B cell (primary cell): ENCODE measurements around the gene RASAL3. TPM values are rescaled to one million over a fixed set of nuclear protein-coding genes. Genes with fewer than 3 reads are reported as not detected.

ENCODE experiments used
- ATAC-seq: fragments of 200-7000 bp; cut with Tn5 transposase; one replicate; pipeline ENCODE4 v1.10.0; 2021; ENCODE audit warnings: low read depth, mild to moderate bottlenecking, moderate number of reproducible peaks, moderate library complexity
- CTCF ChIA-PET: fragments of 350-600 bp; sonication (Branson Sonifier 250); formaldehyde crosslinking; loops from one replicate; lab custom pipeline; 2021; ENCODE audit warnings: antibody characterized with exemption, inconsistent platforms; lab: Charles Lee
- POLR2A ChIA-PET: fragments of 350-600 bp; sonication (Branson Sonifier 250); formaldehyde crosslinking; loops from one replicate; lab custom pipeline; 2021; ENCODE audit warnings: antibody characterized with exemption; lab: Charles Lee
- DNase-seq: peaks from one replicate; pipeline ENCODE4 v3.0.0; 2013
- H2AFZ ChIP-seq: 2 replicates; pipeline ENCODE4 v1.6.1; 2012; ENCODE audit warnings: mild to moderate bottlenecking, low read depth, low read length; ENCODE audit not compliant: insufficient read depth, poor library complexity, severe bottlenecking
- H3K27ac ChIP-seq, 2 donors: 1 replicate in 1 of 2; 2 replicates in 1 of 2; pipeline ENCODE4 v1.5.1; 2012 to 2013; ENCODE audit warnings: low read length in 2 of 2, mild to moderate bottlenecking in 2 of 2, moderate library complexity in 1 of 2
- H3K27me3 ChIP-seq, 4 experiments: fragments of 200-600 bp in 1 of 4; sonication (generic) in 1 of 4; replicated peaks in 1 of 4; 1 replicate in 2 of 4; 2 replicates in 2 of 4; pipeline versions ENCODE4 v1.6.1 to v1.7.0; 2013 to 2016; ENCODE audit warnings: low read length in 3 of 4, mild to moderate bottlenecking in 2 of 4, mixed read lengths in 1 of 4, moderate library complexity in 1 of 4; ENCODE audit not compliant: insufficient read depth in 4 of 4, control insufficient read depth in 3 of 4; ENCODE audit errors: control extremely low read depth in 1 of 4
- H3K36me3 ChIP-seq, 2 experiments: replicated peaks in 1 of 2; 1 replicate in 1 of 2; 2 replicates in 1 of 2; pipeline versions ENCODE4 v1.6.1 to v1.7.1; 2013; ENCODE audit warnings: low read length in 1 of 2; ENCODE audit not compliant: insufficient read depth in 2 of 2, control insufficient read depth in 1 of 2; ENCODE audit errors: control extremely low read depth in 1 of 2, extremely low read depth in 1 of 2
- H3K4me1 ChIP-seq, 2 donors: fragments of 200-600 bp in 1 of 2; sonication (generic) in 1 of 2; 1 replicate in 1 of 2; 2 replicates in 1 of 2; pipeline versions ENCODE4 v1.5.1 to v1.6.1; 2013 to 2017; ENCODE audit warnings: low read length in 2 of 2; ENCODE audit not compliant: control insufficient read depth in 2 of 2, insufficient read depth in 2 of 2
- H3K4me2 ChIP-seq: replicated peaks from 2 replicates; pipeline ENCODE3; 2012; ENCODE audit warnings: mild to moderate bottlenecking, low read depth, low read length; ENCODE audit not compliant: poor library complexity, severe bottlenecking
- H3K4me3 ChIP-seq, 5 experiments: fragments of 200-600 bp in 1 of 5; sonication (generic) in 1 of 5; 1 replicate in 3 of 5; 2 replicates in 2 of 5; pipeline versions ENCODE4 v1.5.1 to v1.7.0; 2011 to 2016; ENCODE audit warnings: low read length in 4 of 5, mild to moderate bottlenecking in 4 of 5, low read depth in 2 of 5, control low read depth in 1 of 5, moderate library complexity in 1 of 5; ENCODE audit not compliant: insufficient read depth in 1 of 5; ENCODE audit errors: control extremely low read depth in 1 of 5, extremely low read depth in 1 of 5
- H3K79me2 ChIP-seq: fragments of 200-600 bp; sonication (generic); one replicate; pipeline ENCODE4 v1.6.0; 2016; ENCODE audit warnings: low read length; ENCODE audit not compliant: control insufficient read depth, insufficient read depth
- H3K9ac ChIP-seq: fragments of 200-600 bp; sonication (generic); 2 replicates; pipeline ENCODE4 v1.6.1; 2017; ENCODE audit warnings: mild to moderate bottlenecking, low read length, moderate library complexity
- H3K9me3 ChIP-seq, 3 donors: one replicate each; pipeline versions ENCODE4 v1.6.1 to v1.7.1; 2013; ENCODE audit warnings: low read length in 2 of 3; ENCODE audit not compliant: control insufficient read depth in 2 of 3, insufficient read depth in 1 of 3; ENCODE audit errors: control extremely low read depth in 1 of 3
- H4K20me1 ChIP-seq: 2 replicates; pipeline ENCODE4 v1.6.0; 2012; ENCODE audit warnings: mild to moderate bottlenecking, low read length; ENCODE audit not compliant: insufficient read depth, control insufficient read depth, poor library complexity, severe bottlenecking
- H3K27ac Mint-ChIP-seq: one replicate; pipeline ENCODE4 v1.8.0; 2021; ENCODE audit warnings: mixed read lengths
- H3K27me3 Mint-ChIP-seq: one replicate; pipeline ENCODE4 v1.8.0; 2021; ENCODE audit warnings: mixed read lengths
- H3K4me1 Mint-ChIP-seq: one replicate; pipeline ENCODE4 v1.8.0; 2021; ENCODE audit warnings: mixed read lengths
- H3K4me3 Mint-ChIP-seq: one replicate; pipeline ENCODE4 v1.8.0; 2021; ENCODE audit warnings: mixed read lengths
- H3K9me3 Mint-ChIP-seq: one replicate; pipeline ENCODE4 v1.8.0; 2022; ENCODE audit warnings: mixed read lengths; ENCODE audit not compliant: insufficient read depth
- CTCF ChIP-seq: fragments of 200-600 bp; IDR thresholded peaks from one replicate; pipeline ENCODE4 v1.8.0; 2022; ENCODE audit warnings: antibody characterized with exemption, mild to moderate bottlenecking
- EZH2 ChIP-seq: IDR thresholded peaks from 2 replicates; pipeline ENCODE4 v1.6.1; 2012; ENCODE audit warnings: borderline replicate concordance, low read depth, mild to moderate bottlenecking, moderate library complexity, low read length; ENCODE audit not compliant: insufficient read depth, poor library complexity, severe bottlenecking
- WGBS: methylation state at CpG from one replicate; pipeline ENCODE4 v1.1.5; 2013; ENCODE audit warnings: missing lambda C conversion rate; ENCODE audit not compliant: insufficient coverage; 5-methylcytosine and 5-hydroxymethylcytosine counted together
- intact Hi-C: fragments of 100-400 bp; cut with micrococcal nuclease; formaldehyde crosslinking; loops from one replicate; pipeline ENCODE4 v1.10.0; 2022
- polyA plus RNA-seq: library from polyadenylated mRNA; depleted of rRNA; stranded (reverse); fragments of >200 nt; gene quantifications from 2 replicates; pipeline ENCODE4 v1.2.3, GENCODE V29; 2012
- total RNA-seq, 2 donors: library from RNA; stranded (reverse); fragments of 120-200 nt in 1 of 2; gene quantifications; 1 replicate in 1 of 2; 2 replicates in 1 of 2; pipeline versions ENCODE4 v1.2.3 to v1.2.4, GENCODE V29; 2013 to 2022

RASAL3 gene
- total and polyA plus RNA-seq, 2 donors (not counting 1 experiment from before 2014, with no cell fraction given): 95.3 to 154 TPM

GRCh38 chr19:15421136-15421695 lies 43.1 kb downstream of the RASAL3 start:
- ChIA-PET POLR2A (no interaction called here), CTCF (interaction anchor here (0.8 to 7.9 kb wide), 5 partner anchors 40 to 329 kb away, joined by 3 to 145 read pairs (median 3); no protein-coding TSS in a partner anchor)
- Mint-ChIP-seq H3K27ac (no peak overlapping the region), H3K9me3 (no peaks in the 10 kb centered on the region), H3K4me1 (peaks cover 32% of the 10 kb centered on the region), H3K27me3 (no peaks in the 10 kb centered on the region), H3K4me3 (no peak overlapping the region)
- Histone ChIP-seq H4K20me1 (peaks cover 21% of the 10 kb centered on the region), H2AFZ (no peak overlapping the region), H3K9me3 (peaks cover 0 to 9% (median 0%) of the 10 kb centered on the region in 3 donors), H3K9ac (no peak overlapping the region), H3K4me2 (no peak overlapping the region), H3K27ac (no peak overlapping the region), H3K36me3 (peaks cover 2 to 33% of the 10 kb centered on the region in 2 experiments), H3K4me1 (peaks cover 18 to 24% of the 10 kb centered on the region in 2 donors), H3K79me2 (peaks cover 25% of the 10 kb centered on the region), H3K4me3 (no peak overlapping the region), H3K27me3 (no peaks in the 10 kb centered on the region)
- 90% methylated on average over 5 of the region's 12 CpGs for WGBS
- intact Hi-C loops: no loop called here
- TF ChIP-seq CTCF (no peak), EZH2 (no peak)
- no peak for DNase-seq
- ATAC-seq: no peak

- WGBS: 38% methylated on average over 10 of the region's 16 CpGs
- peaks cover 35% of the 10 kb centered on the region for H4K20me1 ChIP-seq
- intact Hi-C loops: loop anchor here (1.0 to 2.0 kb wide), 7 partner anchors 13 to 137 kb away; partner anchors contain the start of genes AKAP8 and RASAL3
- H2AFZ ChIP-seq: peak overlapping the region; percentile 48
- H3K9ac ChIP-seq: peak overlapping the region; percentile 21
- peak overlapping the region in 4 of 5 experiments; percentile 12 to 37 (median 36) for H3K4me3 ChIP-seq
- CTCF ChIA-PET: interaction anchor here (0.6 to 7.9 kb wide), 36 partner anchors 9 to 327 kb away, joined by 3 to 145 read pairs (median 4); partner anchors contain the start of genes AKAP8 and RASAL3
- POLR2A ChIA-PET: interaction anchor here (0.5 to 3.7 kb wide), 7 partner anchors 14 to 1669 kb away, joined by 3 to 38 read pairs (median 10); partner anchors contain the start of gene AKAP8
- peaks cover 0 to 9% (median 0%) of the 10 kb centered on the region in 3 donors for H3K9me3 ChIP-seq
- Mint-ChIP-seq H3K4me1 (peaks cover 39% of the 10 kb centered on the region), H3K27ac (peak overlapping the region; percentile 100), H3K9me3 (no peaks in the 10 kb centered on the region), H3K27me3 (no peaks in the 10 kb centered on the region), H3K4me3 (peak overlapping the region; percentile 100)
- TF ChIP-seq EZH2: no peak
- peak; percentile 55 for TF ChIP-seq CTCF
- DNase-seq: peak; percentile 31
- H3K4me1 ChIP-seq: peaks cover 18 to 24% of the 10 kb centered on the region in 2 donors
- ATAC-seq: no peak
- H3K79me2 ChIP-seq: peaks cover 42% of the 10 kb centered on the region
- H3K4me2 ChIP-seq: peak overlapping the region; percentile 69
- H3K36me3 ChIP-seq: peaks cover 2 to 31% of the 10 kb centered on the region in 2 experiments
- no peak overlapping the region for H3K27ac ChIP-seq
- no peaks in the 10 kb centered on the region for H3K27me3 ChIP-seq
Observed at GRCh38 chr19:15419413-15420025, 44.8 kb downstream of the RASAL3 start.
